ENCODE data around the gene DENR. TPM values are rescaled to one million over a fixed set of nuclear protein-coding genes. Genes with fewer than 3 reads are reported as not detected.
"Not testable (repeated sequence)": the region's sequence is repeated elsewhere in the genome, so short reads cannot be mapped to it uniquely, and the experiment has no call there.

DENR gene, protein sequence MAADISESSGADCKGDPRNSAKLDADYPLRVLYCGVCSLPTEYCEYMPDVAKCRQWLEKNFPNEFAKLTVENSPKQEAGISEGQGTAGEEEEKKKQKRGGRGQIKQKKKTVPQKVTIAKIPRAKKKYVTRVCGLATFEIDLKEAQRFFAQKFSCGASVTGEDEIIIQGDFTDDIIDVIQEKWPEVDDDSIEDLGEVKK
- 58.3 TPM for polyA plus RNA-seq (2012; ENCODE audit: missing spikeins)

DNA sequence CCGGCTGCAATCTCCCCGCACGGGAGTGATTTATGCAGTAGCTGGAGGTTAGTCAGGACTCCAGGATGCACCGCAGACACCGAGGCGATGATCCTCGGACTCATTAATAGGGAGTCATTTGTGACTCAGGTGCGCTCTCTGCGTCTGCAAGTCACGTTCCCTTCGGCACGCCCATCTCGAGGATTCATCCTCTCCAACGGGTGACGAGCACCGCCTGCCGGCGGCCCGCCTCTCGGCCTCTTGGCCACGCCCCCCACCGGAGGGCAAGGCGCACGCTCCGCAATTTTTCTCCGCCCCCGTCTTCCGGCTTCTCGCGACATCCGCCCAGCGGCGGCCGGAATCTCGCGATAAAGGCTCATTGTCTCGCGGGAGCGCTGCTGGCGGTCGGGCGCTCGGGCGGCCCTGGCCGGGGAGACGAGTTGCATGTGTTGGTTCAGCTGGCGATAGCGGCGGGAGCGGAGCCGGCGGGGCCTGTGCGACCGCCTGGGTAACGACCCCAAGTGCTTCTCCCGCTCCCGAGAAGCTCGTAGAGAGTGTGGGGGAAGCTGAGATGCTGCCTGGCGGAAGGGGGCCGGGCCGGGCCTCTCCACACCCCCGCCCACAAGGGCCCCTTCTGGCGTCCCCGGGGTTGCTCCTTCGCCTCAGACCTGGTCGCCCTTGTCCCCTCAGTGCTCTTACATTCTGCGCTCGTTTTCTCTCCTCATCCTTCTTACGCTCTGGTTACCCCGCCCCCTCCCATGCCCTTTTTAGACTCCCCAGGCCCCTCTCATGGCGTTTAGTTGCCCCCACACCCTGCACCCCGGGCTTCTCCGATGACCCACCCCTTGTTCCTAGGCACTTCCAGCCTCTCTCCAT, at the start of gene DENR:
Gene DENR (plus strand): TSS at position 361 of the 855 bp plus-strand sequence. CDS start 878 bp downstream, outside the sequence.
- TF ChIP-seq POLR2A (IDR thresholded peaks at IDR 0.05; ENCODE audit: low read depth, low read length), result peak; percentile 90
- TF ChIP-seq POLR2AphosphoS5 (IDR thresholded peaks at IDR 0.05; ENCODE audit: low read depth, low read length), result peak; percentile 86
- peak; percentile 90 for TF ChIP-seq TAF1 (IDR thresholded peaks at IDR 0.05; ENCODE audit: borderline replicate concordance, low read depth, low read length)
- DNase-seq (ENCODE audit: insufficient read length), result peak; percentile 82
- FAIRE-seq, result peak; percentile 98

DNA sequence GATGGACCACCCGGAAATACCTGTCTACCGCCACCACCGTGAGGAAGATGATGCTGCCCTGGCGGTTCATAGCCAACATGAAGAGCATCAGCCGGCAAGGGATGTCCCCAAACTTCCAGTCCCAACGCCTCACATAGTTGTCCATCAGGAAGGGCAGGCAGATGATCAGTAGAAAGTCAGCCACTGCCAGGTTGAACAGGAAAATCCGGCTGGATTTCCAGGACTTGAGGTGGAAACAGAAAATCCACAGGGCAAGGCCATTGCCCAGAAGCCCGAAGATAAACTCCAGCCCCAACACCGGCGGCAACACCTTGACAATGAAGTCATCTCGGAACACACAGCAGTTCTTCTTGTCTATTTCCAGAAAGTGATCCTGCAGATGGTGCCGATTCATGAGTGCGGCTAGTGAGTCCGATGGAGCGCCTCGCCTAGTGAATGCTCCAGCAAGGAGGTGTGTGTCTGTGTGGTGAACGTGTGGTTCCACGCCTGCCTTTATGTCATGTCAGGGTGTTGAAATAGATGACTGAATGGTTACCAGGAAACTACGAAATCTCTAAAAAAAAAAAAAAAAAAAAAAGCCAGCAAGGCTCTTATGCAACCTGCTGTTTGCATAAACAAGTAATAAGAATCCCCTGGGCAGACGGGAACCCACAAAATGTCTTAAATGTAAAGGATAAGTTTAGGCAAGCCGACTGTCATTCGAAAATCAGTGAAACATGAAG, 49.6 kb upstream of the DENR start, which contains the start of gene HCAR2:
Gene HCAR2 (minus strand): TSS at position 468 of the 722 bp plus-strand sequence. CDS start 74 bp downstream, at position 394.
- DNase-seq (ENCODE audit: insufficient read length); FAIRE-seq: not testable (repeated sequence)

DNA sequence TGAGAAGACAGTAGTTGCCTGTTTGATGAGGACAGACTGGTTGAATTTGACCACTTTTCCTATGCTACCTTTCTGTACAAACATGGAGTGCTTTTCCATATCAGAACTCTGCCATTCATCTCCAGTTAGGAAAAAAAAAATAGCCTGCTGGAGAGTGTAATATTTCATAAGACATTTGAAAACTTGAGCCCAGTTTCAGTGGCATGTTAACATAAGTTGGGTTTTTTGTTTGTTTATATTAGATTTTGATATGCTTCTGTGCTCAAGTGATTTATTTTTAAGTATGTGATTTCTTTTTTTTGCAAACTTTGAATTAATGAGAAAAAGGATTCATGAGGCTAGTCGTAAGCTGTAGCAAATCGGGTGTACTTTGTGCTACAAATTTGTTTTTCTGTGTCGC, 48.8 kb upstream of the DENR start:
- not testable (repeated sequence) for DNase-seq (ENCODE audit: insufficient read length); FAIRE-seq

DNA sequence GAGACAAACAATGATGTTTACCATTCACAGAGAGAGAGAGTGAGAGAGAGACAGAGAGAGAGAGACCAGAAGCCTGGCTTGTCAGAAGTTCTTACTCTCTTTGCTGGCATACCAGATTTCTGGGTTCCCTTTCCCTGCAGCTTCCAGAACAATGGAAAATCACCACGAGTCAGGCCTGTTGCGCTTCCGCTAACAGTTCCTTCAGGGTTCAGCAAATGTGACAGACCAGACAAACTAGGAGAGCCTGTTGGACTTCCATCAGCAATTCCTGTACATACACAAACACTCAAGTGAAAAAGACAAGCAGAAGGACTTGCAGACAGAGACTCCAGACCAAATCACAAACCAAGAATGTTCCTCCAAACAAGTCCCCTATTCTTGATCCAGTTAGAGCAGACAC, 43.3 kb upstream of the DENR start:
- not testable (repeated sequence) for DNase-seq (ENCODE audit: insufficient read length); FAIRE-seq

GRCh38 chr12:122710341-122710740, 42.3 kb upstream of the DENR start:
- DNase-seq (ENCODE audit: insufficient read length); FAIRE-seq: not testable (repeated sequence)

DNA sequence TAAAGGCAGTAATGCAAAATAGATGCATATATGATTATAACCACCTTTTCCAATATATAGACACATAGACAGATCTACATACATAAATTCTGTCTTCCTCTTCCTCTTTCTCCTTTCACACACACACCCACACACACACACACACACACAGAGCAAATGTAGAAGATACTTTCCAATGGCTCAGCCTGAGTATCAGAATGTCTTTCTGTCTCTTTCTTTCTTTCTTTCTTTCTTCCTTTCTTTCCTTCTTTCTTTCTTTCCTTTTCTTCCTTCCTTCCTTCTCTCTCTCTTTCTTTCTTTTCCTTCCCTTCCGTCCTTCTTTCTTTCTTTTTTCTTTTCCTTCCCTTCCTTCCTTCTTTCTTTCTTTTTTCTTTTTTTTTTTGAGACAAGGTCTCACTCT, 41.4 kb upstream of the DENR start:
- not testable (repeated sequence) for FAIRE-seq; DNase-seq (ENCODE audit: insufficient read length)

DNA sequence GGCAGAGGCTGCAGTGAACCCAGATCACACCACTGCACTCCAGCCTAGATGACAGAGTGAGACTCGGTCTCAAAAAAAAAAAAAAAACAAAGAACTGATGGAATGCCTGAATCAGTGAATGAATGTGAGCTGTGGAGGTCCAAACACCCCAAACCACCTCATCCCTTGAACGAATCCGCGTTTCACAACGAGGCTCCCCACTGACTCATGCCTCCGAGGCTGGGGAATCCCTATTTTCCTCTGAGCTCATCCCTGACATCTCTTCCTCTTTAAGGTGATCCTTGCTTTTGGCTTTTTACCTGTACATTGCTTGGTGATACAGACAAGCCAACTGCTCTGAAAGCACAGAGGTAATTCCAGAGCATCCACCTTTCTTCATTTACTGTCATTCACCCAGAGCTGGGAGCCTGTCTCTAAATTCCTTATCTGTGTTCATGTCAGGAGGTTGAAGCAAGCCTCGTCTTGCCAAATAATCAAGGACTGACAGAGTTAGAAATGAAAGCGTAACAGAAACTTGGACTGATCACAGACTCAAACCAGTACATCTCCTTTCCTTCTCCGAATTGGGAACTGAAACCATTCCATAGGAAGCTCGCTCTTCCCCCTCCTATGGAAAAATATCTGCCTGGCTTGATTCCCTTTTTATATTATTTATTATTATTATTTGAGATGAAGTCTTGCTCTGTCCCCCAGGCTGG, 39.0 kb upstream of the DENR start:
- peak; percentile 17 for FAIRE-seq

DNA sequence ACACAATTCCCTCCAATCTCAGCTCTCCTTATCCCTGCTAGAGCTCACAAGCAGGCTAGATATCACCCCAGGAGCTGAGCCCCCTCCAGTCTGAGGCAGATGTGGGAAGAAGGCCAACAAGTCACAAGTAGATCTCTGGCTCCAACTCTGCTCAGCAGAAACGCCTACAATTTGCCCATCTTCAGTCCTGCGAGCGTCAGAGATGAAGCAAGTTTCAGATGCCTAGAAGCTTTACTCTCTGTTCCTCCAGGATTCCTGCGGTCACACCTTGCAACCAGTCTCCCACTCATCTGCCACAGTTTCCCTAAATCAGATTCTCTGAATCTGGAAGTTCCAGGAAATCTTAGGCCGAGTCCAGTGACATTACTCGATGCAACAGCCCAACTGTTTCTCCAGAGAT, 37.4 kb upstream of the DENR start:
- FAIRE-seq; DNase-seq (ENCODE audit: insufficient read length): not testable (repeated sequence)

More for the DNA sequence above, 39.0 kb upstream of the DENR start:
- not testable (repeated sequence) for DNase-seq (ENCODE audit: insufficient read length)

GRCh38 chr12:122716658-122717057, 36.0 kb upstream of the DENR start, which contains the start of gene HCAR3:
Gene HCAR3 (minus strand): TSS chr12:122716811. CDS start chr12:122716737, 74 bp downstream.
- FAIRE-seq; DNase-seq (ENCODE audit: insufficient read length): not testable (repeated sequence)

DNA sequence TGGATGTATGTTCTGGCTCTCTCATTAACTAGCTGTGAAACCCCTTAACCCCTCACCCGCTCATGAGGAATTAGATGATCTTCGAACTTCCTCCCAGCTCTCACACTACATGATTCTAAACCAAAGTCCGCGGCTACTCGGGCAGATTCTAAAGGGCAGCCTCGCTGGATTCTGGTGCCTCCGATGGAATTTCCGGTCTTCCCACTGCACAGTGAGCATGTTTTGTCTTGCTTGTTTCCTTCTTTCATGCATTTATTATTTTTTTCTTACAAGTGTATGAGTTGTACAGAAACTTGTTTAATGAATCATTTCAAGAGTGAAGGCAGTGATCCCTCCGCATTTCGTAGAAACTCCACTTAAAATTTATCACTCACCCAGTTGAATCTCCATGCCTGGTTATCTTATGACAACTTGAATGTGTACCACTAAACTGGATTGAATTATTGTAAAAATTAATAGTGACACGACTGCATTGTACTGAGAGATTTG, 31.5 kb upstream of the DENR start:
- TF ChIP-seq TAF1 (IDR thresholded peaks at IDR 0.05; ENCODE audit: borderline replicate concordance, low read depth, low read length), result no peak
- TF ChIP-seq POLR2AphosphoS5 (IDR thresholded peaks at IDR 0.05; ENCODE audit: low read depth, low read length), result no peak
- TF ChIP-seq POLR2A (IDR thresholded peaks at IDR 0.05; ENCODE audit: low read depth, low read length), result no peak
- FAIRE-seq, result no peak
- no peak for DNase-seq (ENCODE audit: insufficient read length)

- TF ChIP-seq POLR2AphosphoS5 (IDR thresholded peaks at IDR 0.05; ENCODE audit: low read depth, low read length) (no peak), POLR2A (IDR thresholded peaks at IDR 0.05; ENCODE audit: low read depth, low read length) (no peak), TAF1 (IDR thresholded peaks at IDR 0.05; ENCODE audit: borderline replicate concordance, low read depth, low read length) (no peak)
- FAIRE-seq (no peak), DNase-seq (ENCODE audit: insufficient read length) (no peak)
Measured at GRCh38 chr12:122722387-122722786, 30.2 kb upstream of the DENR start.

DNA sequence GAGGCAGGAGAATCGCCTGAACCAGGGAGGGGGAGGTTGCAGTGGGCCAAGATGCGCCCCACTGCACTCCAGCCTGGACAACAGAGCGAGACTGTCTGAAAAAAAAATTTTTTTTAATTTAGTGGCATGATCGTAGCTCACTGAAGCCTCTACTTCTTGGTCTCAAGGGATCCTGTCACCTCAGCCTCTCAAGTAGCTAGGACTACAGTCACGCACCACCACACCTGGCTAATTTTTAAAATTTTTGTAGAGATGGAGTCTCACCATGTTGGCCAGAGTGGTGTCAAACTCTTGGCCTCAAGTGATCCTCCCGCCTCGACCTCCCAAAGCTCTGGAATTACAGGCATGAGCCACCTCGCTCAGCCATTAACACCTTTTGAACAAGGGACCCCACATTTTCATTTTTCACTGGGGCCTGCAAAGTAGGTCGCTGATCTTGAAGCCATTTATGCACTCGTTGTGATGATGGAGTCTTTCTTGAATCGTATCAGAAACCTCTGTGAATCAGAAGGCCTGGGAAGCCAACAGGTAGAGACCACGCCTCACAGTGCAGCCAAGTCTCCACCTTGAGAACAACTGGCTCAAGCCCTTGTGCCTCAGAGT, 27.9 kb upstream of the DENR start:
- DNase-seq (ENCODE audit: insufficient read length) (no peak), FAIRE-seq (no peak)
- no peak for TF ChIP-seq POLR2AphosphoS5 (IDR thresholded peaks at IDR 0.05; ENCODE audit: low read depth, low read length)
- TF ChIP-seq TAF1 (IDR thresholded peaks at IDR 0.05; ENCODE audit: borderline replicate concordance, low read depth, low read length), result no peak
- no peak for TF ChIP-seq POLR2A (IDR thresholded peaks at IDR 0.05; ENCODE audit: low read depth, low read length)

Data from GM12892 (cell line).